ENCODE results near the gene COL6A5.
"Not testable (repeated sequence)": the region's sequence is repeated elsewhere in the genome, so short reads cannot be mapped to it uniquely, and the experiment has no call there.

COL6A5 gene

DNA sequence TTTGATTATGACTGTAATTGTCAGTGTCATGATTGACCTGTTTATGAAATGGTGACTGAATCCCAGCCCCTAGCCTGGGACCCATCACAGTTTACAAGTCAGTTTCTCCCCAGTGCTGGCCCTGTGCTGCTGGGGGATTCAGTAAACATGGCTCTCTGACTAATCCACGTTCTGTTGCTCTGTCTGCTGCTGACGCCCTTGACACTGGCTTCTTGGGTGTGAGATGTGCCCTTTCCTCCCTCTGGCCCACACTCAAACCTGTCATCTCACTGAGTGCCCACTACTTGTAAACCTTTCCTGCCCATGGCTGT lies 84.2 kb downstream of the COL6A5 start:
- Histone ChIP-seq H3K4me1 (ENCODE audit: control insufficient read depth, insufficient read depth, low read length, poor library complexity, severe bottlenecking) (no peaks in the 10 kb centered on the region), H3K27ac (ENCODE audit: insufficient read depth, low read length, poor library complexity, severe bottlenecking) (no peak overlapping the region), H3K9me3 (ENCODE audit: control insufficient read depth, low read length) (no peaks in the 10 kb centered on the region), H3K27me3 (replicated peaks; ENCODE audit: control insufficient read depth, insufficient read depth, low read length, poor library complexity, severe bottlenecking) (no peaks in the 10 kb centered on the region), H3K4me3 (ENCODE audit: insufficient read depth, low read depth, low read length, poor library complexity, severe bottlenecking) (no peak overlapping the region), H3K36me3 (ENCODE audit: control insufficient read depth, insufficient read depth, low read length) (no peaks in the 10 kb centered on the region)
- no peak for DNase-seq

DNA sequence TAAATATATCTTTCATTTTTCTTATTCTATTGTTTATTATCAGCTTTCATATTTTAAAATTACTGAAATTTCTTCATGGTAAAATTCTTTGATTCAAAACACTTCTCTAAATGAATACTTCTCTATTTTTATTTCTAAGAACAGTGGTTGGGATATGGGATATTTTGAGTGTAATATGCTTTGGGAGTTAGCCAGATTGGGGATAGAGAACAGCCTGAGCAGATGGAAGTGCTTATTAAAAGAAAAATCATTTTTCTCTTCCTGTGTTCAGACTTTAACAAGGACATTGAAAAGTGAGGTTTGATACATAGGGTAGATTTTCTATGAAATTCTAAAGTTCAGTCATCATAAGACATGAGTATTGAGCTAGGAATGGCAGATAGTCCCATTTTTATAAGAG lies 84.8 kb downstream of the COL6A5 start:
- no peak for DNase-seq
- Histone ChIP-seq H3K4me1 (ENCODE audit: control insufficient read depth, insufficient read depth, low read length, poor library complexity, severe bottlenecking) (no peaks in the 10 kb centered on the region), H3K27me3 (replicated peaks; ENCODE audit: control insufficient read depth, insufficient read depth, low read length, poor library complexity, severe bottlenecking) (no peaks in the 10 kb centered on the region), H3K36me3 (ENCODE audit: control insufficient read depth, insufficient read depth, low read length) (no peaks in the 10 kb centered on the region), H3K9me3 (ENCODE audit: control insufficient read depth, low read length) (no peaks in the 10 kb centered on the region), H3K27ac (ENCODE audit: insufficient read depth, low read length, poor library complexity, severe bottlenecking) (no peak overlapping the region), H3K4me3 (ENCODE audit: insufficient read depth, low read depth, low read length, poor library complexity, severe bottlenecking) (no peak overlapping the region)

GRCh38 chr3:130432086-130432485 lies 86.6 kb downstream of the COL6A5 start:
- not testable (repeated sequence) for DNase-seq; H3K27me3 ChIP-seq (replicated peaks; ENCODE audit: control insufficient read depth, insufficient read depth, low read length, poor library complexity, severe bottlenecking); H3K36me3 ChIP-seq (ENCODE audit: control insufficient read depth, insufficient read depth, low read length); H3K4me1 ChIP-seq (ENCODE audit: control insufficient read depth, insufficient read depth, low read length, poor library complexity, severe bottlenecking); H3K4me3 ChIP-seq (ENCODE audit: insufficient read depth, low read depth, low read length, poor library complexity, severe bottlenecking); H3K9me3 ChIP-seq (ENCODE audit: control insufficient read depth, low read length); H3K27ac ChIP-seq (ENCODE audit: insufficient read depth, low read length, poor library complexity, severe bottlenecking)

DNA sequence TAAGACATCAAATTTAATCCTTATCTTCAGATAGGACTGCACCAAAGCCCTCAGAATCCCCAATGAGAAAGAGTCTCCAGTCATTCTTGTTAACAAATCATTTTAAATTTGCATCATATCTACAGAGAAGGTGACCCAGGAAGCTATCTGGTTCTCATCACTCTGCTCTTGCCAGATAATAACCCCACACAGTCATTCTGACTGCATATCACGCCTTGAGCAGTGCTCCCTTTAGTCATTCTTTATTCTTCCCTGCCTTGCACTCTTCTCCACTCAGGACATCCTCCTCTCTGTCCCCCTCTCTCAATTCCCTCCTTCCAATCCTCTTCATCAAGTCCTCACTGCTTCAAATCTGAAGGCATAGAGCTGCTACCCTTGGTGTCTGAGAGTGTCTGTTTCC lies 87.8 kb downstream of the COL6A5 start:
- H3K27me3 ChIP-seq (replicated peaks; ENCODE audit: control insufficient read depth, insufficient read depth, low read length, poor library complexity, severe bottlenecking), result no peaks in the 10 kb centered on the region
- H3K9me3 ChIP-seq (ENCODE audit: control insufficient read depth, low read length), result no peaks in the 10 kb centered on the region
- H3K4me3 ChIP-seq (ENCODE audit: insufficient read depth, low read depth, low read length, poor library complexity, severe bottlenecking), result no peak overlapping the region
- no peaks in the 10 kb centered on the region for H3K4me1 ChIP-seq (ENCODE audit: control insufficient read depth, insufficient read depth, low read length, poor library complexity, severe bottlenecking)
- H3K36me3 ChIP-seq (ENCODE audit: control insufficient read depth, insufficient read depth, low read length), result no peaks in the 10 kb centered on the region
- H3K27ac ChIP-seq (ENCODE audit: insufficient read depth, low read length, poor library complexity, severe bottlenecking), result no peak overlapping the region
- DNase-seq, result no peak

DNA sequence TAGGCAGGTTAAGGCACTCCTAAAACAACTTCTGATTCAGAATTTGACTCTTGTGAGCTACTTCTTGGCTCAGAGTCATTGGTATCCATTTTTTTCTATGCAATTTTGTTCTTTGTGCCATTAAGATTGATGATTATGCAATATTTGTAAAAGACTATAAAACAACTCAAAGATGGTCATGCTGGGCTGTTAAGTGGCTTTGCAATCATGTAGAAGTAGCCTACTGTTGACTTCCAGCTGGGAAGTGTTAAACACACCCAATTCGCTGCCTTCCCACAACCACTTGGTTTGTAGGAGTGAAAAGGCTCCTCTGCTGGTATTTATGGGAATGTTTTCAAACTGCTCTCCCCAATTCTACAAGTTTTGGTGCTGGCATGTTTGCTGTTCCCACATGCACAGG lies 96.8 kb downstream of the COL6A5 start:
- Histone ChIP-seq H3K27me3 (replicated peaks; ENCODE audit: control insufficient read depth, insufficient read depth, low read length, poor library complexity, severe bottlenecking) (no peaks in the 10 kb centered on the region), H3K9me3 (ENCODE audit: control insufficient read depth, low read length) (no peaks in the 10 kb centered on the region), H3K36me3 (ENCODE audit: control insufficient read depth, insufficient read depth, low read length) (no peaks in the 10 kb centered on the region), H3K4me1 (ENCODE audit: control insufficient read depth, insufficient read depth, low read length, poor library complexity, severe bottlenecking) (no peaks in the 10 kb centered on the region), H3K27ac (ENCODE audit: insufficient read depth, low read length, poor library complexity, severe bottlenecking) (no peak overlapping the region), H3K4me3 (ENCODE audit: insufficient read depth, low read depth, low read length, poor library complexity, severe bottlenecking) (no peak overlapping the region)
- DNase-seq, result no peak

- not testable (repeated sequence) for H3K9me3 ChIP-seq (ENCODE audit: control insufficient read depth, low read length); H3K4me1 ChIP-seq (ENCODE audit: control insufficient read depth, insufficient read depth, low read length, poor library complexity, severe bottlenecking); H3K27ac ChIP-seq (ENCODE audit: insufficient read depth, low read length, poor library complexity, severe bottlenecking); H3K27me3 ChIP-seq (replicated peaks; ENCODE audit: control insufficient read depth, insufficient read depth, low read length, poor library complexity, severe bottlenecking); H3K36me3 ChIP-seq (ENCODE audit: control insufficient read depth, insufficient read depth, low read length); DNase-seq; H3K4me3 ChIP-seq (ENCODE audit: insufficient read depth, low read depth, low read length, poor library complexity, severe bottlenecking)
These were observed 101.4 kb downstream of the COL6A5 start for GRCh38 chr3:130446840-130447239.

DNA sequence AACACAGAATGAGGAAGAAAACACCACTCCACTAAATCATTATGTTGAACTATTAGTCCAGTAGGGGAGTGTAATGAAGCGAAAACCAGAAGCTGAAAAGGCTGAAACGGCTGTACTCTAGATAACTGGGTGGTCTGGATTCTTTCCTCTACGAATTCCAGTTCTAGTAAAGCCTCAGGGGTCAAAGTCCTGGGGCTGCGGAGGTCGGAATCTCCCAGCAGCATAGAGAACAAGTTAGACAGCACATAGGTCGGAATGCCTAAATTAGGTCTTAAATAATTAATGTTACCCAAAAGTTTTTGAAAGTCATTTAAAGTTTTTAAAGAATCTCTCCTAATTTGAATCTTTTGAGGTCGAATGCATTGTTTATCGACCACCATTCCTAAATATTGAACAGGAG lies 102.7 kb downstream of the COL6A5 start:
- H3K27ac ChIP-seq (ENCODE audit: insufficient read depth, low read length, poor library complexity, severe bottlenecking); DNase-seq; H3K4me3 ChIP-seq (ENCODE audit: insufficient read depth, low read depth, low read length, poor library complexity, severe bottlenecking); H3K36me3 ChIP-seq (ENCODE audit: control insufficient read depth, insufficient read depth, low read length); H3K27me3 ChIP-seq (replicated peaks; ENCODE audit: control insufficient read depth, insufficient read depth, low read length, poor library complexity, severe bottlenecking); H3K4me1 ChIP-seq (ENCODE audit: control insufficient read depth, insufficient read depth, low read length, poor library complexity, severe bottlenecking); H3K9me3 ChIP-seq (ENCODE audit: control insufficient read depth, low read length): not testable (repeated sequence)

- Histone ChIP-seq H3K4me1 (ENCODE audit: control insufficient read depth, insufficient read depth, low read length, poor library complexity, severe bottlenecking) (no peaks in the 10 kb centered on the region), H3K36me3 (ENCODE audit: control insufficient read depth, insufficient read depth, low read length) (no peaks in the 10 kb centered on the region)
These were observed 111.1 kb downstream of the COL6A5 start for GRCh38 chr3:130456540-130456939.

DNA sequence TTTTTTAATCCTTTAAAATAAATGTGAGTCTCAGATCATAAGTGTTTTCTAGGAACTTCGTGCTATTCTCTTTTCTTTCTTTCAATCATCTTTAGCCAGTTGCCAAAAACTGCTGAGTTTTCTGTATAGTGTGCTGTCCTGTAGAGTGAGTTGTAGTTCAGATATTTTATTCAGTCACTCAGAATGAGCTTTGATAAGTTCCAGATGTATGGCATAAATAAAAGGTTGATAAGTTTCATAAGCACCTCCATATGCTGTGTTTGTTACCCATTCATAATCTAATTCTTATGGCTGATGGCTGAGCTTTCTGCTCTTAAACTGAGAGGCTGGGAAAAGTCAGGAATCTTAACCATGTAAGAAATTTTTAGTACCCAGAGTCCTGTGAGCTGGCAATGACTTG lies 112.2 kb downstream of the COL6A5 start:
- no peaks in the 10 kb centered on the region for H3K9me3 ChIP-seq (ENCODE audit: control insufficient read depth, low read length)

More at GRCh38 chr3:130456540-130456939, 111.1 kb downstream of the COL6A5 start:
- H3K9me3 ChIP-seq (ENCODE audit: control insufficient read depth, low read length), result no peaks in the 10 kb centered on the region
- H3K4me3 ChIP-seq (ENCODE audit: insufficient read depth, low read depth, low read length, poor library complexity, severe bottlenecking), result no peak overlapping the region
- H3K27ac ChIP-seq (ENCODE audit: insufficient read depth, low read length, poor library complexity, severe bottlenecking), result no peak overlapping the region
- no peak for DNase-seq
- H3K27me3 ChIP-seq (replicated peaks; ENCODE audit: control insufficient read depth, insufficient read depth, low read length, poor library complexity, severe bottlenecking), result no peaks in the 10 kb centered on the region

DNA sequence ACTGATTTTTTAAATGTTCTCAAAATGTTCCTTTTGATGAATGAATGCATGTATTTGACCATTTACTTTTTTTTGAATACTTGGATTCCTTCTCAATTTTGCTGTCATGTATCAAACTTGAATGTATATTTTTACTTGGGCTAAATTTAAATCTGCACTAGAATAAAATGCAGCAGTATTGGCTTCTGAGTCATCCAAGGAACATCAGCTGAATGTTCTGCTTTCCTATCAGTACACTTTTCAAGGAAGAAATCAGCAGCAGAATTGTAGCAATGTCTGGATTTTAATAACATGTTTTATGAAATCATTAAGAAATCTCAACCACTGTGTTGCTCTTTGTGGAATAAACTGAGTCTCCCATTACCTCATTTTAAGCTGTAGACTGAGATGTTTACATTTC lies 114.5 kb downstream of the COL6A5 start:
- Histone ChIP-seq H3K36me3 (ENCODE audit: control insufficient read depth, insufficient read depth, low read length) (no peaks in the 10 kb centered on the region), H3K4me1 (ENCODE audit: control insufficient read depth, insufficient read depth, low read length, poor library complexity, severe bottlenecking) (no peaks in the 10 kb centered on the region), H3K27ac (ENCODE audit: insufficient read depth, low read length, poor library complexity, severe bottlenecking) (no peak overlapping the region), H3K9me3 (ENCODE audit: control insufficient read depth, low read length) (no peaks in the 10 kb centered on the region), H3K27me3 (replicated peaks; ENCODE audit: control insufficient read depth, insufficient read depth, low read length, poor library complexity, severe bottlenecking) (no peaks in the 10 kb centered on the region), H3K4me3 (ENCODE audit: insufficient read depth, low read depth, low read length, poor library complexity, severe bottlenecking) (no peak overlapping the region)
- DNase-seq, result no peak

More for the DNA sequence above, 112.2 kb downstream of the COL6A5 start:
- no peak overlapping the region for H3K4me3 ChIP-seq (ENCODE audit: insufficient read depth, low read depth, low read length, poor library complexity, severe bottlenecking)
- no peak overlapping the region for H3K27ac ChIP-seq (ENCODE audit: insufficient read depth, low read length, poor library complexity, severe bottlenecking)
- no peaks in the 10 kb centered on the region for H3K36me3 ChIP-seq (ENCODE audit: control insufficient read depth, insufficient read depth, low read length)
- no peaks in the 10 kb centered on the region for H3K4me1 ChIP-seq (ENCODE audit: control insufficient read depth, insufficient read depth, low read length, poor library complexity, severe bottlenecking)
- H3K27me3 ChIP-seq (replicated peaks; ENCODE audit: control insufficient read depth, insufficient read depth, low read length, poor library complexity, severe bottlenecking), result no peaks in the 10 kb centered on the region
- no peak for DNase-seq

GRCh38 chr3:130462089-130462488 lies 116.6 kb downstream of the COL6A5 start:
- H3K36me3 ChIP-seq (ENCODE audit: control insufficient read depth, insufficient read depth, low read length), result no peaks in the 10 kb centered on the region
- DNase-seq, result no peak
- H3K9me3 ChIP-seq (ENCODE audit: control insufficient read depth, low read length), result no peaks in the 10 kb centered on the region
- no peaks in the 10 kb centered on the region for H3K27me3 ChIP-seq (replicated peaks; ENCODE audit: control insufficient read depth, insufficient read depth, low read length, poor library complexity, severe bottlenecking)
- no peaks in the 10 kb centered on the region for H3K4me1 ChIP-seq (ENCODE audit: control insufficient read depth, insufficient read depth, low read length, poor library complexity, severe bottlenecking)
- H3K4me3 ChIP-seq (ENCODE audit: insufficient read depth, low read depth, low read length, poor library complexity, severe bottlenecking), result no peak overlapping the region
- H3K27ac ChIP-seq (ENCODE audit: insufficient read depth, low read length, poor library complexity, severe bottlenecking), result no peak overlapping the region

Data from effector memory CD4-positive, alpha-beta T cell (primary cell).